Measurements from ENCODE around the gene CHAT.

Gene CHAT

DNA sequence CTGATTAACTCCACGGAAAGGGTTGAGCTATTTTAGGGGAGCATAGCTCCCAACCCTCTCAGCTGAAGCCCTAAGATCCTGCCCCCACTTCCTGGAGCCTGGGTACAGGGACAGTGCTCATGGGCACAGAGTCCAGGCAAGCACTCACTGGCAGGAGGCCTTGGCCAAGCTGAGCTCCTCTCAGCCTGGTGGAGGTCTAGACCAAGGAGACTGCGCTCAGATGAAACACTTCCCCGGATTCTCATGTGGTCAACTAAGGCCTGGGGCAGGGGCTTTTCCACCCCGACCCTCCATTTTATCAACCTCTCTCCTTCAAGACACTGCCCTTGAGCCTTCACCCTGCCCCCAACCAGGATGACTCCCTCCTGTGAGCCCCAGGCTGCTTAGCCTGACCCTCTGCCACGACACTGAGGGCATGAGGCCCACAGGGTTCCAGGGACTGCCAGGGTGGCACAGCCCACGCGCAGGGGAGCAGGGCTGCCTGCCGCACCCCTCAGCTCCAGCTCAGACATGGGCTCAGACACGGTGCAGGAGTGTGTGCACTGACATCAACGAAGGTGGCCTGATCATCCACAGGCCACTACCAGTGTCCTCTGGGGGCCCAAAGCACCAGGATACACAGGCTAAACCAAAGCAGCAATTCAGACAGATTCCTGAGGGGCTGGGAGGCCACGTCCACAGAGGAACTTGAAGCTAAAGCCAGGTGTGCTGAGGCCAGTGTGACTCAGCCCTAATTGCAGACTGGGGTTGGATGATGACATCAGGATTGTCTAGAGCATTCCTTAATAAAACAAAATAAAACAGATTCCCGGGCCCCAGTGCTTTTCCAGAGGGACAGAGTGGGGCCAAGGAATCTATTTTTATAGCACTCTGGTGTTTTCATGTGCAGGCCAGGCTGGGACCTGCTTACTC, 18.8 kb downstream of the CHAT start:
- DNase-seq = no peak

DNA sequence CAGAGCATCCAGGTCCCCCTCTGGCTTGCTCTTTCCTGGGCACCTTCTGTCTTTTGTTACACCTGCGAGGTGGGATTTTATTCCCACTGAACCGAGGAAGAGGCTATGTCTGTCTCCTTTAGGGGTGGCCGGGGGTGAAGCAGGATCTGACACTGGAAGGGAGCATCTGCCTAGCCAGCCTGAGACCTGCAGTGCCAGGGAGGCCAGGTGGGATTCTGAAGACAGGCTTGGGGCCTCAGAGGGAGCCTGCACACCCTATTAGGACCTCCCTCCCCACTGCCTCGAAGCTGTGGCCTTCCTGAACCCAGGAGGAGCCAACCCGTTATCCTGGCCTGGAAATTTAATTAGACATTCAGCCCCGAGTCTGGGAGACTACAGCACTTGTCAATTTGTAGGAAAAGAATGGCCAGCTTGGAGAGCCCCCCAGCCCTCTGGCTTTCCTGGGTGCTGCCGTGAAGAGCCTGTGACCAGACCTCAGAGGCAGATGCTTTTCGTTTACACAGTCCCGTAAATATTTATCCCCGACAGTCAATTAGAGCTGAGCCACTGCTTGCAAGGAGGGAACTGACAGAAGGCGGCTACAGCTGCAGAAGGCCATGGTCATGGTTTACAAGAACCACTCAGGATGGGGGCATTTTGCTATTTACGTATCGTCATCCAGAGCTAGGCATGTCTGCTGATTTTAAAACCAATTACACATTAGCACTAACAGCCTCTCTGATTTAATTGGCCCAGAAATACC, 19.7 kb downstream of the CHAT start:
- no peak for DNase-seq

DNA sequence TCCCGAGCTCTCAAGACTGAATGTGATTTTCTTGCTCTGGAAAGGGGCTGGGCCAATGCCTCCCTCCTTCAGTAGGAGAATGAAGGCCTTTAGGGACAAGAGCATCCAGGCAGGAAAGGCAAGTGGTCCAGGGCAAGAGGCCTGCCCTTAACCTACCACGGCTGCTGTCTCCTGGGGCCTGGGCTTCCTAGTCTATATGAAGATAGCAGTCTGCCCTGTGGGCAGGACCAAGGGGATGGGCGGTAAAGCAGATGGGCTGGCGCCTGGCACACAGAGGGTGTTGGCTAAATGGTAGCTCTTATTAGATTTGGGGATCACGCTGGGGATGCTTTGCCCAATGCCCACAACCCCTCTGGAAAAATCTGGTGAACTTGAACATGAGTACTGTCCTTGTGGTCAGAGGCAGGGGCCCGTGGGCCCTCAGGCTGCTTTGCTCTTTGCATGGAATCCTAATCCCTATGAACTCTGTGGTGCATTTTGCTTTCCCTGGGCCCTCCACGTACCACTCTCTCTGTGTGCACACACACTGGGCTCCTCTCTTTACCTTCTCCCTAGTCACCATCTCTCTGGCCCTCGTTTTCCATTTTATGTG, 20.3 kb downstream of the CHAT start:
- no peak for DNase-seq

DNA sequence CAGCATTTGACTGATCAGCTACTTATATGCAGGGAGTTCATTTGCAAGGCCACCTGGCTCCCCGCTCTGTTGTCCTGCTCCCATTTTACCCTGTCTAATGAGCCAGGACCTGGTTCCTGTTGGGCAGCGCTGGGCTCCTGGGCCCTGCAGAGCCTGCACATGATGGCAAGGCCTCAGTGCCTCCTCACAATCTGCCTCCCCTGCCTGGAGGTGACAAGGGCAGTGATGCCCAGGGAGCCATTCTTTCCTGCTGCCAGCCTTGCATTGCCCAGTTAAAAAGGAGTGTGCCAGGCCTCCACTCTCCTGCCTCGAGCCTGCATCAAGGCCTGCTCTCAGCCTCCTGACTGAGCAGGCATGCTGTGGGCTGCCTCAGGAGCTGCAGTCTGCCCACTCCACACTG, 28.5 kb downstream of the CHAT start:
- DNase-seq = no peak

DNA sequence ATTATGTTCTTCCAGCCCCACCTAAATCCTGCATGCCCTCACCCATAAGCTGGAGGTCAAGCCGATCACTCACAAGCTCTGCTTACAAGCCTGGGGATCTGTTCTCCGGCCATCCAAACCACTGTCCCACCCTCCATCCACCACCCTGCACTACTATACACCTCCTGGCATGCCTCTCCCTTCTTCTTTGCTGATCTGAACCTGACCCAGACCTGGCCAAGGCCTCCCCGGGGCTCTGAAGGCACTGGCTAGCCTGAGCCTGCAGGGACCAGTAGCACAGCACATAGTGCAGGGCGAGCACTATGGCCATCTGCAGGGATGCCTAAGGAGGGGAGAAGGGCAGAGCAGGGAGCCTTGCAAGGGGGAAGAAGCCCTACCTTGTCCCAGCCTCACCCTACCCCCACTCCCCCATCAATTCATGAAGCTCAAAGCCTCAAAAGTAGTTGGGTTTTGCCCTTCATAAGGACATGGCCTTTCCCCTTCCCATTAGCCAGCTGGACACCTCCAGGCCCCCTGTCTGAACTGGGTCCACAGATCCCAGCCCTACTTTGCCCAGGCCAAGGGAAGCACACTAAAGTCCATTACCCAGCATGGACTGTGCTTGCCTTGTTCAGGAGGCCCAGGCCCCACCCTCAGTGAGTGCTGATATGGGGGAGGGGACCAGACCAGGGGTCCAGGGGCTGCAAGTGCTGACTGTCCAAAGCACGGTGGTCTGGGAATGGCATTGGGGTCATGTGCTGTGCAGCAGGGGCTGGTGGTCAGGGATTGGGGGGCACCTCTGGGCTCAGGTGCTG, 29.6 kb downstream of the CHAT start:
- DNase-seq = no peak

DNA sequence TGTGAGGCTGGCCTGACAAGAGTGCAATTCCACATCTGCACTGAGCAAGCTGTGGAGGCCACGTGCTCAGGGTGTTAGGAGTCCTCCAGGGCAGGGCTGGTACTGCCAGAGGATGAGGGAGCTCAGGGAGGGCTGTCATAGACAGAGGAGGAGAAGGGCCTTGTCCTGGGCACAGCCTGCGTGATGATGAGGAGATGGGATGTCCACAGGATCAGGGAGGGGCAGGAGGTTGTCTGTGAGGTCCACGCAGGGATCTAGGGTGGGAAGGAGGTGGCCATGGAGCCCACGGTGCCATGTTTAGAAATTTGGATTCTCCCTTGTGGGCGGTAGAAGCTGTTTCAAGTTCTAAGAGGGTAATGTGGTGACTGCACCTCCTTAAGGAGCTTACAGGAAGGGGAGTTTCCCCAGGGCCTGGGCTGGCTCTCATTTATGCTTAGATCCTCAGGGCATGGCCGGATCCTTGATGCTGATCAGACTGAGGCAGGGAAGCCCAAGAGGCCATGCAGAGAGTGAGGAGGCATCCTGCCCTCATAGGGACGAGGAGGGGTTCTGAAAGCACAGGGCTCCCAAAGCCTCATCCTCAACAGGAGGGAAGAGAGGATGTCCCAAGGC, 30.3 kb downstream of the CHAT start:
- DNase-seq = no peak

DNA sequence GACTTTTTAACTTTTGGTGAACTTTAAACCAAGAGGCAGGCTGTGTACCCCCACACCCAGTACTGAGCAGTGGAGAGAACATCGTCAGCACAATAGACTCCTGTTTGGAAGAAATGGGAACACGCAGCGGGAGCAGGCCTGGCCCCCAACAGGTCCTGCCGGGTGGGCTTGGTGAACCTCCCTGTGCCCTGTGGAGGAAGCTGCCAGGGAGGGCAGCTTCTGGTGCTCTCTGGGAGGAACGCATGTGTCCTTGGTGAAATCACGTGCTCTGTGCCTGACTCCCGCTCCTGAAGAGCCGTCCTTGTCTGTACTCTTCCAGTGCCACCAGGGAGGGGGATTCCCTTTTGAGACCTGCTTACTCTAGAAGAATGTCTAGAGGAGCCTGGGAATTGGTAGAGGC, 31.6 kb downstream of the CHAT start:
- no peak for DNase-seq

DNA sequence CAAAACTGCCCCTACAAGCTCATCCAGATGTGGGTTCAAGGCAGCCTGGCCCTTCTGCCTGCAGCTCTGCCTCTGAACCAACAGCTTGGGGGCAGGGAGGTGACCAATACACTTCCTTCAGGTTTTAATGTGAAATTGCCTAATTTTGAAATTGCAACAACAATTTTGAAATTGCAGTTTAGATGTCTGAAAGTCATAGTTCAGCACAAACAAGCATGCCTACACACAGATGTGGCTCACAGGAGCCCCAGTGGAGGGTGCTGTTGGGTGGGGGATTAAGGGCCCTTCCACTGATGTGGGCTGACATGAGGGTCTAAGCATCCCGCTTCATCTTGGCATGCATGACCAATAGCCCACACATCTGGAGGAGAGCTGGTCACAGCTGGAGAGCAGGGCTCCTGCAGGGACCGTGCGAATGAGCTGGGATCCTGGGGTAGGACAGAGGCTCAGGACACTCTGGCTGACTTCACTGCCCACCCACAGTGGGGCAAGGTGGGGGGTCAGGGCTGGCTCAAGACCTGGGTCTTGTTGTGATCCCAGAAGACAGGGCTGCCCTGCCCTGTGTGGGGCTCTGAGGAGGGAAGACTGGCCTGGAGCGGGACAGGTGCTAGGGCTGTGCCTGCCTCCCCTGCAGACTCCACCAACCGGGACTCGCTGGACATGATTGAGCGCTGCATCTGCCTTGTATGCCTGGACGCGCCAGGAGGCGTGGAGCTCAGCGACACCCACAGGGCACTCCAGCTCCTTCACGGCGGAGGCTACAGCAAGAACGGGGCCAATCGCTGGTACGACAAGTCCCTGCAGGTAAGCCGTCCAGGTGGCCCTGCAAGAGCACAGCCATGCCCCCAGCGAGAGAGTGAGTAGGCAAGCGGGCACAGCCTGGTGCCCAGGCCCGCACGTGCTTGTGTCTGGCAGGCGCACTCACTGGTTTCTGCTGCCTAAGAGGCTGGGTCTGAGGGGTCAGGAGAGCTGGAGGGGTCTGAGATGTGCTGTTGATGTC, 32.3 kb downstream of the CHAT start:
- no peak for DNase-seq

DNA sequence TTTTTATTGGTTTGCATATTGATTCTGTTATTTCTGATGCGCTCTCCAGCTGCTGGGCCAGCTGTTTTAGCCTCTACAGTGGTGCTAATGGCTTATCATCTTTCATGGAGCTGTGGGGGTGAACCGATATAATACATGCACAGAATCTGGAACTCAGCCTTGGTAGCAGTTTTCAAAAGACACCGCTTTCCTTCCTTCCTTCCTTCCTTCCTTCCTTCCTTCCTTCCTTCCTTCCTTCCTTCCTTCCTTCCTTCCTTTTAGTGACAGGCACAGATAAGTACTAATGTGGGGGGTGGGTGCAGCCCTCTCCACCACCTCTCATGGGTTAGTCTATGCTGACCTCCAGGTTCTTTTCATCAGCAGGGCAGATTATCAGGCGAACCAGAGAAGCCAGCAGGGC, 33.7 kb downstream of the CHAT start:
- DNase-seq = no peak

DNA sequence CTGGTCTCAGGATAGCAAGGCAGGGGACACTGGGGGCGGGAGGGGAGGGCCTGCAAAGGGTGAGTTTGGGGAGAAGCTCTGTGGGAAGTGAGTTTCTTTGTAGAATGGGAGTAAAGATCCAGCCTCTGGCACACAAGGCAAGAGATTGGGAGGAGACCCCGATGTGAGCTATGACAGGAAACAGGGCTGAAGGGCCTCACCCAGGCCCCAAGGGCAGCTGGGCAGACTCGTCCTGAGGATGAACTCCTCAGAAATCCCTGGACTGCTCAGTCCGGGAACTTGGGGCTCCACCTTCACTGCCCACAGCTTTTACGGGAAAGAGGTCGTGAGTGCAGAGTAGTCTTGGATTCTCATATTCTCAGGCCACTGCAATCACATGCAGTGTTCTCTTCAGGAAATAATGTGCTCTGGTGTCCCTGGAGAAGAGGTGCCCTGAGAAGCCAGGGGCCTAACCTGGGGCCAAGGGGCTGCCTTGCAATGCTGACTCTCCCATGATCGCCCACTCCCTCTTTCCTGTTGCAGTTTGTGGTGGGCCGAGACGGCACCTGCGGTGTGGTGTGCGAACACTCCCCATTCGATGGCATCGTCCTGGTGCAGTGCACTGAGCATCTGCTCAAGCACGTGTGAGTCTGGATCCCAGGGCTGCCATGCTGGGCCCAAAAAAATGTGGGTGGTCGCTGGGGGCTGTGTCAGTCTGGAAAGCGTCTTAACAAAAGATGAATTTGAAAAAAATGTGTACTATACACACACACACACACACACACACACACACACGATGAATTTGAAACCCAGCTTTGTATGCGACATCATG, 34.4 kb downstream of the CHAT start:
- DNase-seq = no peak

DNA sequence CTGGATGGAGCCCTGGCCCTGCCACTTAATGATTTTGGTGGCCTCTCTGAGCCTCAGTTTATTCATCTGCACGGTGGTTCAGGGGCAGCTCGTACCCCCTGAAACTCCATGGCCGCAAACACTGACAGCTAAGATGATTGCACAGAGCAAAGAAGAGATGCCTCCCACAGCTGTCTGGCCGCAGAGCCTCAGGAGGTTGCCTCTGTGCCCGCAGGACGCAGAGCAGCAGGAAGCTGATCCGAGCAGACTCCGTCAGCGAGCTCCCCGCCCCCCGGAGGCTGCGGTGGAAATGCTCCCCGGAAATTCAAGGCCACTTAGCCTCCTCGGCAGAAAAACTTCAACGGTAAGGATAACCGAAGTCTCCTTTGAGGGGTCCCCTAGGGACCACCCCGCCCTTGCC, 35.5 kb downstream of the CHAT start:
- no peak for DNase-seq

DNA sequence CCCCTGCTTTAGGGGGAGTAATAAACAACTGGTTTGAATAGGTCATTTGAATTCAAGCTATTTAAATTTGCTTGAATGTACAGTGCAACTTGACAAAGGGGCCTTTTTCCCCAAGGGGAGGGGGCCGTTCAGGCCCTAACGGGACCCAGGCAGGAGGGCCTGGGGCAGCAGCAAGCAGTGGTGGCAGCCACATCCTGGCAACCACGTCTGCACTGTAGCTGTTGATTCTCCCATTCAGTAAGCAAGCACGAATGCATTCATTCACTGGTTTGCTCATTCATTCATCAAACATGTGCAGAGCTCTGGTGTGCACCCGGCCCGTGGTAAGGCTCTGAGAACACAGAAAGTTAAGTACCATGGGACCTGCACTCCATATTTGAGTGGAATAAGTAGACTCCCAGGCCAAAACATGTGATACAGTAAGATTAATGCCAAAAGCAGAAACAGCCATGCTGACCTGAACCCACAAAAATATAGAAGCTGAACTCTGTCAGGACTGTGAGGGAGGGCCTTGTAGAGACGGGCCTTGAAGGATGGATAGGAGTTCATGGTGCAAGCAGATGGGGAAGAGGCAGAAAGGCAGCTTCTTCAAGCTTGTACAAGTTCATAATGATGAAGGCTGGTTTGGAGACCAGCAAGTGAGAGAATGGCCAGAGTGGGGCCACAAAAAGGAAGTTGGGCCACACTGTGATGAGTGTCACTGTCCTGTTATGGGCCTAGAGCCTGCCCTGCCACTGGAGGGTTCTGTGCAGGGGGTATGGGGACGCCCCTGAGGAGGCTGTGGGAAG, 36.3 kb downstream of the CHAT start:
- no peak for DNase-seq

DNA sequence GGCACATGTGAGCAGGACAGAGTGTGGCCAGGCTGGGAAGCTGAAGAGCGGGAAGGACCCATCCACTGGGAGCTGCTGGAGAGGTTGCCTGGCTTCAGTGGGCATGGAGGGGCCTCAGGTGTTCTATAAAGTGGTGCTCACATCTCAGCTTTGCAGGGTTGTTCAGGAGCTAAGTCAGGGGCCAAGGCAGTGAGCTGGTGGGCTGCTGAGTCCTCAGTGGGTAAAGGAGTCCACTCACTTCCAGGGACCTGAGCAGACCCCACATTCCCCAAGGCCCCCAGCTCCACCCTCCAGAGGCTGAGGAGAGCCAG, 36.8 kb downstream of the CHAT start:
- DNase-seq = no peak

DNA sequence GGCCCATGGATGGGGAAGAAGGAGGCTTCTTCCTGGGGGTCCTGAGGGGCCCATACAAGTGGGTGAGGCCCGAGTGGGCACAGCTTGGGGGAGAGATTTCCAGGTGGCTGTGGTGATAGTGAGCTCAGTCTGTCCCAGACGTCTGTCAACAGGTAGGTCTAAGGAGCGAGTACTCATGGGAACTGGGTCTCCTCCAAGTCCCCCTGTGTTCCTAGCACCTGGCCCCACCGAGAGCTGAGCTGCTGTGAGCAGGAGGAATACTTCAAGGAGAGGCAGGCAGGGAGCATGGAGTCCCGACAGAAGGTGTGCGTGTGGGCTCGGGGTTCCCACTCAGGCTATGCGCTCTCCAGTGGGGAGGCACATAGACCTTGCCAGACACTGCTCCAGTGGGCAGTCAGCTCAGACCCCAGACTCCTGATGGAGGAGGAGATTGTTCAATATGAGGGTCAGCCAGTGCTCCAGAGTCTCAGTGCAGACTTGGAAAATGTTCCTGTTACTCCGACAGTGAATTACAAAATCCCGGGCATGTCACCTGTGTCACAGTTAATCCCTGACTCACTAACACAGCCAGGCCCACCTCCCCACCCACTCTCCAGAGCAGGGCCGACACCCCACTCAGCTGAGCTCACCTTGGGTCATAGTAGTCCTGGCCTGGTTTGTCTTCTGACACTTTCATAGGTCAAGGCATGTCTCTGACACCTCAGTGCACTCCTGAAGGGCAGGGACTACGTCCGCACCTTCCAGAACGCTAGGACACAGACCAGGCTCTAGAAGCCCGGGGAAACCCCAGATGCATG, 37.4 kb downstream of the CHAT start:
- DNase-seq = no peak

DNA sequence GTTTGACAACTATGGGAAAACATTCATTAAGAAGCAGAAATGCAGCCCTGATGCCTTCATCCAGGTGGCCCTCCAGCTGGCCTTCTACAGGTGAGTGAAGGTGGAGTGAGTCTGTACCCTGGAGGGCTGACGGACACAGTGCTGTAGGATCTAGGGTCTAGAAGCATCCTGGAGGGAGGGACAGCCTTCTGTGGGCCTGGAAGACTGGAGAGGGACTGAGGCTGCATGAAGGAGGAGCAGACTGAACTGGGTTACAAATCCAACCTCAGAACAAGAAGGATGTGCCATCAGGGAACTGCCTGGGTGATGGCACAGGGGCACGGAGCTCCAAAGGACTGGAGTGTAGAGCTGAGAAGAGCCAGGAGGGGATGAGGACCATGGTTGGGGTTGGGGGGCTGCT, 38.1 kb downstream of the CHAT start:
- DNase-seq = no peak

DNA sequence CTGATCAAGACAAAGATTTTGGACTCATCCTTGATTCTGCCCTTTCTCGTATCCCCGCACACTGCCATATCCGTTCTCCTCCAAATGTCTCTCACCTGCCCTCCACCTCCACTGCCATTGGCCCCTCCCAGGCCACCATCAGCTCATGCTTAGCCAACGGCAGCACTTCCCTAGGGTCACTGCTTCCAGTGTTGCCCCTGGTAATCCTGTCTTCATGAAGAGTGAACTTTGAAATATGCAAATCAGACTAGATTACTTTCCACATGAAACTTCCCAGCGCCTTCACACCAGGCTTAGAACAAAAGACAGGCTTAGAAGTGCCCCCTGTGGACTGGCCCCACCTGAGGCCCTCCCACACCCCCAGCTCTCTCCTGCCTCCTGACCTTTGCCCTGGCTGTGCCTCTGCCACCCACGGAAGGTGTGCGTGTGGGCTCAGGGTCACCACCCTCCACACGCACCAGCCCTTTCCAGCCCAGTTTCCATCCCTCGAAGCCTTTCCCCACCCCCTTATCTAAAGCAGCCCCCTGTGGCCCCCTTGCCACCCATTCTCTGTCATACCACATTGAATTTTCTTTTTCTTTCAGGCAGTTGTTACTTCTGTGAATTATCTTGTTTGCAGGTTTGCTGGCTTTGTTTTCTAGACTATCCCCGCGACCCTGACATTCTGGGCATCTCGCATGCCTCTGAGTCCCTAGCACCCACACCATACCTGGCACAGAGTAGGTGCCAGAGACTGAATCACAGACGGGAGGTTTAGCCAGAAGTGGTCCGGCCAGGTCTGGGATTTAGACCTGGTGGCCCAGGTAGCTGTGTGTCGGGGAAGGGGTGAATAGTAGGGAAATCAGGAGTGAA, 38.8 kb downstream of the CHAT start:
- DNase-seq = no peak

DNA sequence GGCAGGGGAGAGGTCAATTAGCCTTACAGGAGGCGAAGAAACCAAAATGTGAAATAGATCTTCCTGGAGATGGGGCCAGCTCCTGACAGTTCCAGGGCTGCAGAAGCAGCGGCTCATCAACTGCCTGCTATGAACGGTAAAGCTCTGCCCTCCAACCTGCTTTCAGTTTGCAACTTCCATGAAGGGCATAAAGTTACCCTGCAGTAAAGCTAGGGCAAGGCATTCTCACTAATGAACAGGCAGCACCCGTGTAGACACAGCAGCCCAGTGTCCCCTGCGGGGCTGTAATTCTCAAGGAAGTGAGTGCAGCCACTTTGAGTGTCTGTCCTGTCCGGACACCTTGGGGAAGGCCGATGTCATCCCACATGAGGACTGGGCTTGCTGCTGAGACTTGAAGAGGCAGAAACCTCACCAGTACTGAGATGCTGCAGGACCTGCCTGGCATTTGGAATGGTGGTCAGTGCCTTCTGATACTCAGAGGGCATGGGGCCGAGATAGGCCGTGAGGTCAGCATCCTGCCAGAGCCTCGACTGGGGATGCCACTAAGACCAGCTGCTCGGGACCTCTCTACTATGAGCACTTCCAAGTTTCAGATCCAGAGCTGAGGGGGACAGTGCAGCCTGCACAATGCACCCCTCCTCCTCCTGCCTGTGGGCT, 39.6 kb downstream of the CHAT start:
- no peak for DNase-seq

Measured in NCI-H345 (cell line).